Stimulated activated CD4-positive, alpha-beta T cell treated with anti-CD3 and anti-CD28 coated beads, Interleukin-4, amount 100 ng/mL, for 1 hour (primary cell): ENCODE results near the gene FOXO1.
"Not testable (repeated sequence)": the region's sequence is repeated elsewhere in the genome, so short reads cannot be mapped to it uniquely, and the experiment has no call there.

Experiments used
- DNase-seq: peaks from one replicate; pipeline ENCODE4 v3.0.0-alpha.2; 2020

Gene FOXO1

DNA sequence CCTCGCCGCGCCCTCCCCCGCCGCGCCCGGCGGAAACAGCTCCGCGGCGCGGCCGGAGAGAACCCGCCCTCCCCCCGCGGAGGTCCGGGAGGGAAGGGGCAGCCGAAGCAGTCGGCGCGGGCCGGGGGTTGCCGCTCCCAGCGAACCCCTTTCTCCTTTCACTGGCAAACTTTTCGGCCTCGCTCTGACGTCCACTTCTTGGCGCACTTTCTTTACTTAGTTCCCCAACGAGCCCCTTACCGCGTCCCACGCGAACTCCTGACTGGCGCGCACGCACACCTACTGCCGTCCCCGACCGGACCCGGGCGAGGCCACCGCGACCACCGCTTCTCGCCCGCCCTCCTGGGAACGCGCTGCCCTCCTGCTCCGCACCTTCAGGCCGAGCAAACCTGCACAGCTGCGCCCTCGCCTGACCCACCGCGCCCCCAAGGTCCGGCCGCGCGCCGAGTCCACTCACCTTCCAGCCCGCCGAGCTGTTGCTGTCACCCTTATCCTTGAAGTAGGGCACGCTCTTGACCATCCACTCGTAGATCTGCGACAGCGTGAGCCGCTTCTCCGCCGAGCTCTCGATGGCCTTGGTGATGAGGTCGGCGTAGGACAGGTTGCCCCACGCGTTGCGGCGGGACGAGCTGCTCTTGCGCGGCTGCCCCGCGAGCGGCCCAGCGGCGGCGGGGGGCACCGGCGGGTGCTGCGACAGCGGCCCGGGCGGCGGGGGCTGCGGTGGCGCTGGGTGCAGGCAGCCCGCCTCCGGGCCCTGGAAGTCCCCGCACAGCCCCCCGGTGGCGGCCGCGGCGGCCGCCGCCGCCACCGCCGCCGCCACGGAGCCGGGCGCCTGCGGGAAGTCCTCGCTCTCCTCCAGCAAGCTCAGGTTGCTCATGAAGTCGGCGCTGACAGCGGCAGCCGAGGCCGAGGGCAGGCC lies 1.1 kb downstream of the FOXO1 start:
- peak; percentile 50 for DNase-seq

DNA sequence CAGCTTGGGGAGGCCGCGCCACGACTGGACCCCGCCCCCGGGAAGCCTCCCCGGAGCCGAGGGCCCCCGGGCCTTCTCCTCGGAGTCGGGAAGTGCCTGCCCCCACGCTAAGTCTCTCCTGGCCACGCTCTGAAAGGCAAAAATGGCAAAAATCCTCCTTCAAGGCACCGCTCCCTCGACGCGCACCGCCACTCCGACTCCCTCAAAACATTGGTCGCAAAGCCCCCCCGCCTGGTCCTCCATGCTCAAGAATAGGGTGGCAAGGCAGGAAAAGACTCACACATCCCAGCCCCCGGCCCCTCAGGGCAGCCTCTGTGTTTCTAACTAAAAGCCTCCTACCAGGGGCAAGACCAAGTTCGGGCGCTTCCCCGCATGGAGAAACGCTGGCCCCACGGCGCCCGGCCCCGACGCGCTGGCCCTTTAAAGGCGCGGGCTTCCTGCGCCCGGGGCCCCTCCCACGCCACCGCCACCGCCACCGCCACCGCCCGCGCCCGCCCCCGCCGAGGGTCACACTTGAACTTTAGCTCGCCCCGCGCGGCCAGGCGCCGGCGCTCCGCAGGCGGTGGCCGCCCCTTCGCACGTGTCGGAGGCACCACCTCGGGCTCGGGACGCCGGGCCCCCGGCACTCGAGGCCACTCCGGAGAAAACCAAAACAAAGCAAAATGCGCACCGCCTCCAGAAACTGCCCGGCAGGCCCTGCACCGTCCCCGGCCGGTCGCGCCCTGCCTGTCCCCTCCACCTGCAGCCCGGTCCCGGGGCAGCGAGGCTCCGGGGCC lies 1.9 kb downstream of the FOXO1 start:
- DNase-seq: peak; percentile 71

GRCh38 chr13:40664100-40664349 lies 2.4 kb downstream of the FOXO1 start:
- not testable (repeated sequence) for DNase-seq

GRCh38 chr13:40662866-40663265 lies 3.6 kb downstream of the FOXO1 start:
- peak; percentile 23 for DNase-seq

DNA sequence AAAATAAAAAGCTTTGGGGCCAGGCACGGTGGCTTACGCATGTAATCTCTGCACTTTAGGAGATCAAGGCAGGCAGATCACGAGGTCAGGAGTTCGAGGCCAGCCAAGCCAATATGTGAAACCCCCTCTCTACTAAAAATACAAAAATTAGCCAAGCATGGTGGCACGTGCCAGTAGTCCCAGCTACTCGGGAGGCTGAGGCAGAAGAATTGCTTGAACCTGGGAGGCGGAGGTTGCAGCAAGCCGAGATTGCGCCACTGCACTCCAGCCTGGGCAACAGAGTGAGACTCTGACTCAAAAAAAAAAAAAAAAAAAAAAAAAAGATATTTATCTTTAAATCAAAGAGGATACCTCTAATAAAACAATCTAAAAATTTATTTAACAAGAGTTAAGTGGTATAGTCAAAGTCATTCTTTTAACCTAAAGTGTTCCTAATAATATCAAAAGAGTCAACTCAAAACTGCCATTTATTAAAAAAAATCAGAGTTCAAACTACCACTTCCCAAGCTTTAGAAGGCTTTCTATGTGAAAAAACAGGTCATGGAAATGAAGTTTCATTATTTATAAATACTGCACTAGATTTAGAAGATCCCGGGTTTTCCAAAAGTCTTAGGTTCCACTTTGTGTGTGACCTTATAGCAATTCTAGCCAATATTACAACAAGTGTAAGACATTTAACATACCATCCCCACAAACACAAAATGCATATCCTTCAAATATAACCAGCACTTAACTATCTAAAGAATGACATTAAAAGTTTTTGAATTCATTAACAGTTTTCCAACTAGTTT lies 4.4 kb downstream of the FOXO1 start:
- DNase-seq: no peak

DNA sequence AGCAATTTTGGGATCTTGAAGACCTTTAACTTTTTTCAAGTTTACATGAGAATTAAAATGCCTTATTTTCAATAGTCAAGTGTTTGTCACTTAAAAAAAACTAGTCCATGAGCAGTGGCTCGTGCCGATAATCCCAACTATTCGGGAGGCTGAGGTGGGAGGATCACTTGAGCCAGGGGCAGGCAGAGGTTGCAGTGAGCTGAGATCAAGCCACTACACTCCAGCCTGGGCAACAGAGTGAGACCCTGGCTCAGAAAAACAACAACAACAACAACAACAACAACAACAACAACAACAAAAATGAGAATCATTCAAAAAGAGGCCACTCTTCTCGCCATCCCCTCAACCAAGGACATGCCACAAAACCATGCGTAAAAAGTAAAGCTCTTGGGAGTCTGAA lies 5.7 kb downstream of the FOXO1 start:
- DNase-seq: no peak

- DNase-seq: no peak
Observed at GRCh38 chr13:40660141-40660664, 6.2 kb downstream of the FOXO1 start.

- DNase-seq: no peak
Observed at GRCh38 chr13:40657951-40658350, 8.5 kb downstream of the FOXO1 start.

DNA sequence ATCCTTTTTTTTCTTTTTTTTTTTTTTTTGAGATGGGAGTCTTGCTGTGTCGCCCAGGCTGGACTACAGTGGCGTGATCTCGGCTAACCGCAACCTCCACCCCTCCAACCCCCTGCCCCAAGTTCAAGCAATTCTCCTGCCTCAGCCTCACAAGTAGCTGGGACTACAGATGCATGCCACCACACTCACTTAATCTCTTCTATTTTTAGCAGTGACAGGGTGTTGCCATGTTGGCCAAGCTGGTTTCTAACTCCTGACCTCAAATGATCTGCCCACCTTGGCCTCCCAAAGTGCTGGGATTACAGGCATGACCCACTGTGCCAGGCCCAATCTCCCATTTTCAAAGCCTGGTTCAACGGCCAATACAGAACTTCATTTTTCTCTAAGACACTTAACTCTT lies 9.1 kb downstream of the FOXO1 start:
- no peak for DNase-seq

DNA sequence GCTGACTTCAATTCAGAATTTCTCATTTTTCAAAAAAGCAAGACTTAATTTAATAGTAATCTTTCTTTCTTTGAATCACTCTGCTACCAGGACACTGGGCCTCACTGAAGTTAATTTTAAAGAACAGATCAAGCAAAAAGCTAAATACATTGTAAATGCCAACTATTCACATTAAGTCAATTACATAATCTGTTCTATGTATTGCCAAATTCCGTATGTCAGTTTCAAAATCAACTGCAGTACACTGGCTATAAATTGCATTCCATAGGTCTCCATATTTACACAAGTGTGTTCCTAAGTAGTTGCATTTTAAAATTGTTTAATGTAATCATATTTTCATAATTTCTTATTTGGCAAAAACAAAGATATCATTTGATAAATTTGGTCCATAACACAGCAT lies 10.1 kb downstream of the FOXO1 start:
- no peak for DNase-seq

- no peak for DNase-seq
Observed at GRCh38 chr13:40653527-40654318, 12.7 kb downstream of the FOXO1 start.

DNA sequence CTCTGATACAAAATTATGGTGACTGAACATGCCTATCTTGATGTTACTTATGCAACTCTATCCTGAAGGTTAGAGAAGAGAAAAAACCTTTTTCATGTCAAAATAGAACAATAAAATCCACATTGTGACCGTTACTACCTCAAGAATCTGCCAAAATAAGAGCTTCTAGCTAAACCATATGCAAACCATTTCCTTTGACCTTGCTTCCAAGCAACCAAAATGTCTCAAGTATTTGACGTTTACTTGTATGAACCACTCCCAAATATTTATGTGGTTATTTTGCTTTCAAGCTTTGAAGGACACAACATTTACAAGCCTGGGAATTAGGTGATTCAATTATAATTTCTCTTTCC lies 13.9 kb downstream of the FOXO1 start:
- DNase-seq: no peak

DNA sequence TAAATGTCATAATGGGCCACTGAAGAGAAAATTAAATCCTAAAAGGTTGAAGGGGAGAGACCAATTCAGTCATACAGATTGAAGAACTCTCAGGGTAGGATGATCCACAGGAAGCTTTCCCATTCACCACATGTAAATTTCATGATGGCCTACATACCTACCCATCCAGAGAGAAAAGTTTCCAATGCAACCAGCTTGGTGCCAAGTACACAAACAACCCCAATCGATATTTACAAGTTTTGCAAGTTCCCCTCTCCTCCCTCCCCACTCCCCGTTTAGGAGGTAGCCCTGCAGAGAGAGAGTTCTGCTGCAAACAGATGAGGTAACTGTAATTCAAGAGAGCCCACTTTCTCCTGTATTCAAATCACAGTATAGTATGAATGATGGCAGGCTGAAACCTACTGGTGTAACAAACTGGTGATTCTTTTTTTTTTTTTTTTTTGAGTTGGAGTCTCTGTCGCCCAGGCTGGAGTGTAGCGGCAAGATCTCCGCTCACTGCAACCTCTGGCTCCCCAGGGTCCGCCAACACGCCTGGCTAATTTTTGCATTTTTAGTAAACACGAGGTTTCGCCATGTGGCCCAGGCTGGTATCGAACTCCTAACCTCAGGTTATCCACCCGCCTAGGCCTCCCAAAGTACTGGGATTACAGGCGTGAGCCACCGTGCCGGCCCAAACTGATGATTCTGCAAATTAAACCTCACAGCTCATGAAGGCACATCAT lies 14.4 kb downstream of the FOXO1 start:
- DNase-seq: no peak

GRCh38 chr13:40648841-40649240 lies 17.6 kb downstream of the FOXO1 start:
- no peak for DNase-seq

- DNase-seq: no peak
Observed at GRCh38 chr13:40648040-40648439, 18.4 kb downstream of the FOXO1 start.

DNA sequence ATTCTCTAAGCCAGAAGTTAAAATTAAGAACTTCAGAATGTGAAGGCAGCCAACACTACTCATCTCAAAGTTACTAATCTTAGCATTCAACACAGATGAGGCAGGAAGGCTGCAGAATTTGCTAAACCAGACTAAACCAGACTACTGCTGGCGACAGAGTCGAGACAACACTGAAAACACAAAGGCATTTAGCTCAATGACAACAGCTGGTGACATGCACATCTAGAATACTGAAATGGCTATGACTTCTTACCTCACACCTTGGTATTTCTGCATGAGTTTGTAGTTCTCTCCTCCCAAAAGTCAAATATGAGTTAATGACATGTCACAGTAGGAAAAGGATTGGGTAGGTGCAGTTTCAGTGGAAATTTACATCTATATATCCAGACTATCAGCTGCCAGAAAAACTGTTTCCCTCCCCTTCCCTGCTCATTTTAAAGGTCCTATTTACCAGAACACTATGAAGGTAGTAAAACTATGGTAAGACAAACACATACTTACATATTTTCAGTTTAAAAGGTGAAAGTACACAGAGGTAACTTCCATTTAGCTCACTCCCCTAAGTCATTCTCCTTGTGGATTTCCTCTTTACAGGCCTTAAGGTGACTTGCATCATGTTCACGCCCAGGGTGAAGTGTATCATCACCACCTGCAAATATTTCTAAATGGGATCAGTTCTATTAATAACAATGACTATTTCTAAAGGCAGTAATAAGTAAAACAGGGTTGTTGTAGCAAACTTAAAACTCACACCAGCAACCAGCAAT lies 21.4 kb downstream of the FOXO1 start:
- no peak for DNase-seq

DNA sequence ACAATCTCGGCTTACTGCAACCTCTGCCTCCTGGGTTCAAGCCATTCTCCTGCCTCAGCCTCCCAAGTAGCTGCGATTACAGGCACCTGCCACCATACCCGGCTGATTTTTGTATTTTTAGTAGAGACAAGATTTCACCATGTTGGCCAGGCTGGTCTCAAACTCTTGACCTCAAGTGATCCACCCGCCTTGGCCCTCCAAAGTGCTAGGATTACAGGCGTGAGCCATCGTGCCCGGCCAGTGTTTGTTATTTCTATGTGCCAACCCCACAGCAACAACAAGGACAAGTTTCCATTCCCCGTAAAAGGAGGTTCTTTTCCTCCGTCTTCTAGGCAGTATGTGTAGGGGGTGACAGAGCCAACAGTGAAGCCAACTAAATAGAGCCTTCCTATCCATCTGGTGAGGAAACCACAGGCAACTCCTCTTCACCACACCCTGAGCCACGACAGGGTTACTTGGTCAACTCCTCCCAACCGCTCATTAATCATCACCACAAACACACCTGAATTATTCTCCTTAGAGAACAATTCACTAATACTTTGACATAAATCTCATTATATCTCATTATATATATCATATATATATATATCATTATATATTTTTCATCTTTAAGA lies 25.5 kb downstream of the FOXO1 start:
- DNase-seq: no peak

DNA sequence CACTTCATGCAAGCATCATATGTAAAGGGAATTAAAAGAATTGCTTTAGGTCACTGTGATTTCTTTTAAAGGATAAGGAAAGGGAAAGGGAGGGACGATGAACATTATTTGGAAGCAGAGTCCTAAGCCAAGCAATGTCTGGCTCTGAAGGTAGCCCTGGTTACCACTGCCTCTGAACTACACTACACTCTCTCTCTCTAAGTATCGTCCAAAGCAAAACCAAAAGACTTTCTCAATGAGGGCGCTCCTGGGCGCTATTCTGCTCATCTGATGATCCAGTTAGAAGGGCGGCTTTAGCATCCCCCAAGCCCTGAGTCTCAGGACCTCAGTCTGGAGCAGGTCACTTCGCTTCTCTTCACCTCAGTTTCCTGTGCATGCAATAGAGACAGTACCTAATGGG lies 26.2 kb downstream of the FOXO1 start:
- no peak for DNase-seq

GRCh38 chr13:40639221-40639681 lies 27.2 kb downstream of the FOXO1 start:
- DNase-seq: no peak

DNA sequence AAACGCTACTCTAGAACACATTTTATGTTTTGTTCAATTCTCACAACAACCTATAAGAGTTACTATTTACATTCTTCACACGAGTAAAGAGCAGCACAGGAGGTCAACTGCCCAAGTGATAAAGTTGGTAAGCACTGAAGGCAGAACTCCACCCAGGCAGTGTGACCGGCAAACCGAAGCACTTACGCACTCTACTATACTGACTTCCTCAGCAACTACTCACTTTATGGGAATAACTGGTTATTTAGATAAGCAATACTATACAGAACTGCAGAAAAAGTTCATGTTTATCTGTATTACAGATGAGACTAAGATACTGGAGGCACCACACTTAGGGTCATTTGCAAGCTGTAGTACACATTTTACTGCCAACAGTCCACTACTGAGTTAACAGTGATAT lies 28.8 kb downstream of the FOXO1 start:
- no peak for DNase-seq
